Muscle layer of colon (tissue), 2 donors: ENCODE results near the gene NME3.
"Not testable (repeated sequence)": the region's sequence is repeated elsewhere in the genome, so short reads cannot be mapped to it uniquely, and the experiment has no call there.

Source experiments
- H3K27ac ChIP-seq: one replicate; pipeline ENCODE4 v1.7.0; 2013; ENCODE audit warnings: low read depth, mild to moderate bottlenecking, low read length, moderate library complexity
- H3K27me3 ChIP-seq, 2 donors: one replicate each; pipeline ENCODE4 v1.7.0; 2013; ENCODE audit warnings: low read length in 2 of 2, mild to moderate bottlenecking in 2 of 2; ENCODE audit not compliant: insufficient read depth in 2 of 2, control insufficient read depth in 1 of 2
- H3K36me3 ChIP-seq: one replicate; pipeline ENCODE4 v1.7.0; 2013; ENCODE audit warnings: mild to moderate bottlenecking, low read length; ENCODE audit not compliant: insufficient read depth
- H3K4me1 ChIP-seq: one replicate; pipeline ENCODE4 v1.7.0; 2013; ENCODE audit warnings: mild to moderate bottlenecking, low read length; ENCODE audit not compliant: insufficient read depth
- H3K4me3 ChIP-seq, 2 donors: one replicate each; pipeline ENCODE4 v1.7.0; 2013; ENCODE audit warnings: low read length in 2 of 2, low read depth in 1 of 2, mild to moderate bottlenecking in 1 of 2, moderate library complexity in 1 of 2
- H3K9ac ChIP-seq: one replicate; pipeline ENCODE4 v1.7.0; 2013; ENCODE audit warnings: low read length
- H3K9me3 ChIP-seq: one replicate; pipeline ENCODE4 v1.7.0; 2013; ENCODE audit warnings: mild to moderate bottlenecking, low read length
- donor health status: abdominal sarcoma.
- donor health status: Adenocarcinoma of cecum.

The NME3 gene

DNA sequence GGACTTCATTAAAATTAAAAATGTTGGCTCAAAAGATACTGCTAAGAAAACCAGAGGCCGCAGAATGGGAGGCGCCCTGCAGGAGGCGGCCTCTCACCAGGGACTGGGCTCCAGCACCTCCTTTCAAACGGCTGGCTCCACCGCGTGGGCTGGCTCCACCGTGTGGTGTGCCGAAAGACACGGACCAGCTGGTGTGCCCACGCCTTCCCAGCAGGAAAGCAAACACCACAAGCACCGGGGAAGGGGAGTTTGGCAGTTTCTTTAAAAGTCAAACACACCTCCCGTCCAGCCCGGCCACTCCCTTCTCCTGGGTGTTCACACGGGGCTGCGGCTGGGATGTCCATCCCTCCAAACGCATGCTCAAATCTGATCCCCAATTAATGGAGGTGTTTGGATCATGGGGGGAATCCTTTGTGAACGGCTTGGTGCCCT lies 41.4 kb upstream of the NME3 start:
- Histone ChIP-seq H3K27ac (no peak overlapping the region), H3K36me3 (peaks cover 42% of the 10 kb centered on the region)

DNA sequence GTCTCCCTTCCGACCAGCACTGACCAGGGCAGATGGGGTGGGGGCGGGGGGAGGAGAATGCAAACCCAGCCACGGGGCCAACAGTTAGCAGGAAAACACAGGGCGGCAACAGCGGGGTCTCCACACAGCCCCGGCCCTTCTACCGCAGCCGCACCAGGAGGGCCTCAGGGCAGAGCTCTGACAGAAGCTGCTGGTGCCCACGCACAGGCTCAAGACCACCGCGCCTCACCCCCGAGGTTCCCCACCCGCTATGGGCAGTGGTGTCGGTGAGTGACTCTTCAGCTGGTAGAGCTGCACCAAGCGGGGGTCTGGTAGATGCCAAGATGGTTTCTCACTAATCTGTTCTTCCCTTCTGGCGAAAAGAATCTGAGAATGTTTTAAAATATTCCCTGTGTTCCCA lies 39.2 kb upstream of the NME3 start:
- no peaks in the 10 kb centered on the region for H3K27me3 ChIP-seq
- H3K9me3 ChIP-seq: no peaks in the 10 kb centered on the region
- H3K4me3 ChIP-seq: no peak overlapping the region
- H3K27ac ChIP-seq: no peak overlapping the region
- no peak overlapping the region for H3K9ac ChIP-seq
- H3K36me3 ChIP-seq: peaks cover 42% of the 10 kb centered on the region
- peaks cover 4% of the 10 kb centered on the region for H3K4me1 ChIP-seq

More for the DNA sequence above, 41.4 kb upstream of the NME3 start:
- peaks cover 4% of the 10 kb centered on the region for H3K4me1 ChIP-seq
- H3K4me3 ChIP-seq: no peak overlapping the region
- no peaks in the 10 kb centered on the region for H3K27me3 ChIP-seq
- no peaks in the 10 kb centered on the region for H3K9me3 ChIP-seq
- H3K9ac ChIP-seq: no peak overlapping the region

DNA sequence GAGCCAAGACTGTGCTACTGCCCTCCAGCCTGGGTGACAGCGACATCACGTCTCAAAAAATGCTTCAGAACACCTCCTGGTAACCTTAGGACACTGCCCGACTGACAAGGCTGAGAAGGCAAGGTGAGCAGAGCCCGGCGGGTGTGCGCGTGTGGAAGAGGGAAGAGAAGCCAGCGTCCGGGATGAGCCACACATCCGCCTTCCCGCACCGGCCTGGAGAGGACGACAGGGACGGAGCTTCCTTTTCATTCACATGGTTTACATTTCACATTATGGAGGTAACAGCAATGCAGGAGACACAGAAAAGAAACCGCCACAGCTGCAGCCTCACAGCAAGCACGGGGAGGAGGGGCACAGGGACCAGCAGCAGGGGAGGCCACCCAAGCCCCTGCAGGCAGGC lies 38.8 kb upstream of the NME3 start:
- Histone ChIP-seq H3K36me3 (peaks cover 42% of the 10 kb centered on the region), H3K27ac (no peak overlapping the region), H3K9me3 (no peaks in the 10 kb centered on the region), H3K4me1 (peaks cover 4% of the 10 kb centered on the region), H3K9ac (no peak overlapping the region), H3K4me3 (no peak overlapping the region), H3K27me3 (no peaks in the 10 kb centered on the region)

DNA sequence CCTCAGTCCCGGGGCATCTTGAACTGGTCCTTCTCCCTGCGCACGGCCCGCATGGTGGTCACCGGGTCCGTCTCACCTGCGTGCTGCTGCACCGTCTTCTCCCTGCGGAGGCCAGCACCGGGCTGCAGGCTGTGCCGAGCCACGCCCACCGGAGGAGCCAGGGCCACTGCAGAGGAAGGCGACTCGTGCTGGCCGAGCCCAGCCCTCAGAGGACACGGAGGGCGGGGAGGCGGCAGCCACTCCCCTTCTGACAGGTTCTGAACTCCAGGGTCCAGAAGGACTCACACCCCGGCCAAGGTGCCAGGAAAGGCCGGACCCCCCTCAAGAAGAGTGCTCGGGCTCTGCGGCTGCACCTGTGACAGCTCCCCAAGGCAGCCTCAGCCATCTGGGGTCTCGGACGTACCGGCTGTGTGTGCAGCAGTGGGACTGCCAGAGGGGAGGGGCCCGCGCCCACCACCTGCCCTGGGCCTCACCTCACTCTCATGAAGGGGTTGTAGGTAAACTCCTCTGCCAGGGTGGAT lies 38.0 kb upstream of the NME3 start:
- Histone ChIP-seq H3K27me3 (no peaks in the 10 kb centered on the region), H3K4me3 (no peak overlapping the region), H3K4me1 (peaks cover 4% of the 10 kb centered on the region), H3K9ac (no peak overlapping the region), H3K9me3 (no peaks in the 10 kb centered on the region), H3K27ac (no peak overlapping the region), H3K36me3 (peaks cover 42% of the 10 kb centered on the region)

DNA sequence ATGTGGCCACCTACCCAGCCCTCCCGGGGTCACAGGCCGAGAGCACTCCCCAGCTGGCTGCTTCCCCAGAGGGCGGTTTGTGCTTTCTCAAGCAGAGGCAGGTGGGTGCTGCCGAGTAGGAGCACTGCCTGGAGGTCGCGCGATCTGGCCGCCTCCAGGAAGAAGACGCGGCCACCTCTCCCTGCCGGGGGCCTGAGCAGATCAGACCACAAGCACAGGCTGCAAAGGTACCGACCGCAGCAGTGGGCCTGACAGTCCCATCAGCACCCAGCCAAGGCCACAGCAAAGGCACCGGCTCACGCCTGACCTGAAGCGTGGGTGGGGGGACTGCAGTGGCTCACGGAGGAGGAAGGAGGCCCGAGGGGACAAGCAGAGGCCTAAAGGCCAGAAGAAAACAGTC lies 37.3 kb upstream of the NME3 start:
- no peak overlapping the region for H3K4me3 ChIP-seq
- H3K9me3 ChIP-seq: no peaks in the 10 kb centered on the region
- no peak overlapping the region for H3K9ac ChIP-seq
- H3K27me3 ChIP-seq: no peaks in the 10 kb centered on the region
- peaks cover 39% of the 10 kb centered on the region for H3K36me3 ChIP-seq
- peaks cover 4% of the 10 kb centered on the region for H3K4me1 ChIP-seq
- no peak overlapping the region for H3K27ac ChIP-seq

DNA sequence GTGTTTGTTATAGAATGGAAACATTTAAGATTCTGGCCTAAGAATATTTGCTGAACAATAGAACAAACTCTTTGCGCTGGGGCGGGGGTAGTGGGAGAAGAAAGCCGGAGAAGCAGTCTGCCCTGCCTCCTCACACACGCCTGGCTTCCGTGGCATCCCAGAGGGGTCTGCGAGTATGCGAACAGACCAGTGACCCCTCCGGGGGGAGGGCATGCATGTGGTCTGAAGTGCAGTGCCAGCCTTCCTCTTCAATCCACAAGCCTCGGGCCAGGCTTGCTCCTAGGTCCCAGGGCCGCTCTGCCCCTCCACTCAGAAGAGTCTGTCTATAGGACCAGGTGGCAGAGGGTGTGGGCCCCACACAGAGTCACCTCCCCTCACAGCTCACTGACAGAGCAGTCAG lies 36.3 kb upstream of the NME3 start:
- Histone ChIP-seq H3K36me3 (peaks cover 32% of the 10 kb centered on the region), H3K4me1 (no peaks in the 10 kb centered on the region), H3K4me3 (no peak overlapping the region), H3K9me3 (no peaks in the 10 kb centered on the region), H3K27ac (no peak overlapping the region), H3K9ac (no peak overlapping the region), H3K27me3 (no peaks in the 10 kb centered on the region)

DNA sequence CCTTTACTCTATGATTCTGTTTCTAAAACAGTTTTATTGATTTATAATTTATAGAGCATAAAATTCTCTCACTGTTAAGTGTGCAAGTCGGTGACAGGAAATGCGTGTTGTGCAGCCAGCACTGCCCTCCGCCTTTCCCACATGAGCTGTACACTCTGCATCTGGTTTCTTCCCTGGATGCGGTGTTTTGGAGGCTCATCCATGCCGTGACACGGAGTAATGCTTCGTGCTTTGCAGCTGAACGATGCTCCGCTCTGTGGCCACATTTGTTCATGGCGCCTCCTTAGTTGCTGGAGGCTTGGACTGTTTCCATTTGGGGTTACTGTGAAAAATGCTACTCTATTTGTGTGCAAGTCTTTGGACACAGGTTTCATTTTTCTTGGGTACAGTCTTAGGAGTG lies 29.4 kb upstream of the NME3 start:
- Histone ChIP-seq H3K4me3 (no peak overlapping the region), H3K9me3 (no peaks in the 10 kb centered on the region), H3K36me3 (no peaks in the 10 kb centered on the region), H3K27ac (no peak overlapping the region), H3K27me3 (no peaks in the 10 kb centered on the region), H3K4me1 (no peaks in the 10 kb centered on the region), H3K9ac (no peak overlapping the region)

DNA sequence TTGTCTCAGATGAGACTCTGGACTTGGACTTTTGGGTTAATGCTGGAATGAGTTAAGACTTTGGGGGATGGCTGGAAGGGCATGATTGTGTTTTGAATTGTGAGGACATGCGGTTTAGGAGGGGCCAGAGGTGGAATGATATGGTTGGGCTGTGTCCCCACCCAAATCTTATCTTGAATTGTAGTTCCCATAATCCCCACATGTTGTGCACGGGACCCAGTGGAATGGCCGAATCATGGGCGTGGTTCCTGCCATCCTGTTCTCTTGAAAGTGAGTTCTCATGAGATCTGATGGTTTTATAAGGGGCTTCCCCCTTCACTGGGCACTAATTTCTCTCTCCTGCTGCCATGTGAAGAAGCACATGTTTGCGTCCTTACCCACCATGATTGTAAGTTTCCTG lies 27.9 kb upstream of the NME3 start:
- H3K27me3 ChIP-seq, H3K36me3 ChIP-seq, H3K9ac ChIP-seq, H3K4me3 ChIP-seq, H3K9me3 ChIP-seq, H3K27ac ChIP-seq, H3K4me1 ChIP-seq: not testable (repeated sequence)

DNA sequence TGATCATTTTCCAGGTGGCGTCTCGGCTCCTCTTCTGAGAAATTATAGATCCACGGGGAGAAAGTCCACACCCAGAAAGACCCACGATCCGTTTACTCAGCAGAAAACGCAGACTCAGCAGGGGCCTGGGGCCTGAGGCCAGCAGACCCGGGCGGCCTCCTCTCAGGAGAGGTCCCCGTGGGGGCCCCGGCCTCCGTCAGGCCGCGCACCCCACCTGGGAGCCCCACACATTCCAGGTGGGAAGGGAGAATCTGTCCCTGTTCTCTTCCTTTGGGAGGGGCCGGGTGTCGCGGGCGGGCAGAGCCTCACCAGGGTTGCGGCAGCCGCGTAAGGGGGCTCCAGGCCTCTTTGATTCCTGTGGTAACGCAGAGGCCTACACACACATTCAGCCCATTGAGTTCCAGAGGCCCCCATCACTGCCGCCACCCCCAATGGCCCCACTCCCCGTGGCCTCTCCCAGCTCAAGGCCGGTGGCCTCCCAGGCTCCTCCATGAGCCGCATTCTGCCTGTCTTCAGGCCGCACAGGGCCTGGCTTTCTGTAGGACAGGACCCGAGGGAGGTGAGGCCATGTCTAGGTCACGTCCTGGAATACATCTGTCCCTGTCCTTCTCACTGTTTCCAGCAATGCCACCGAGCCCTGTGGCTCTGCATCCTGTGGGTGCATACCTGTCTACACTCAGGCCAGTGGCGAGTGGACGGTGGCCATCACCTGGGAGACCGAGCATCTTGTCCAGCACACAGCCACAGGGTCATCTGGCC lies 23.7 kb upstream of the NME3 start:
- H3K27me3 ChIP-seq: no peaks in the 10 kb centered on the region
- H3K9ac ChIP-seq: no peak overlapping the region
- no peak overlapping the region for H3K4me3 ChIP-seq
- no peak overlapping the region for H3K27ac ChIP-seq
- no peaks in the 10 kb centered on the region for H3K4me1 ChIP-seq
- no peaks in the 10 kb centered on the region for H3K36me3 ChIP-seq
- H3K9me3 ChIP-seq: no peaks in the 10 kb centered on the region

DNA sequence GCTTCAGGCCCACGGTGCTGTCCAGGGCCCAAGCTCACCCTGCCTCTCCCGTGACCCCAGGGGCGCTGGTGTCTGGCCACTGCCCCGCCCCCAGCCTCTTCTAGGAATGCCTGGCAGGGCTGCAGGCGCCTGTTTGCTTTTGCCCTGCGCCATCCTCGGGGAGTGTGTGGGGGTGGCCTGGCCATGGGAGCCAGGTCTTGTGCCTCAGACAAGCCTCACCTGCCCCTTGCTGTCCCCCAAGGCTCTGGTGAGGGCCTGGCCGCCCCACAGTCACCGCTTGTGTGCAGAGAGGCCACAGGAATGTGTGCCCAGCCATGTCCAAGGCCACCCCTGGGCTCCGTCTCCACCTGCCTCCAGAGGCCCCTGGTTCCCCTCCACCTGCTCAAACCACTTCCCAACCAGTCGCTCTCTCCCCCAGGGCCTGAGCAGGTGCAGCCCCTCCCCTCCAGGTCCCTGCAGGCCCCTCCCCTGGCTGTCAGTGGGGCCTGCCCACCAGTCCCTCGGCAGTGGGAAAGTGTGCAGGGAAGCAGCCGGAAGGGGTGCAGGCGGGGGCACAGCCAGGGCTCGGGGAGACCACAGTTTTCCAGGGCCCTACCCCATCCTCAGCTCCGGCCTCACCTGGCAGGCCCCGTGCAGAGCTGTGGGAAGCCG lies 23.0 kb upstream of the NME3 start:
- no peak overlapping the region for H3K27ac ChIP-seq
- H3K9ac ChIP-seq: no peak overlapping the region
- no peaks in the 10 kb centered on the region for H3K36me3 ChIP-seq
- H3K9me3 ChIP-seq: no peaks in the 10 kb centered on the region
- H3K27me3 ChIP-seq: no peaks in the 10 kb centered on the region
- no peaks in the 10 kb centered on the region for H3K4me1 ChIP-seq
- H3K4me3 ChIP-seq: no peak overlapping the region

DNA sequence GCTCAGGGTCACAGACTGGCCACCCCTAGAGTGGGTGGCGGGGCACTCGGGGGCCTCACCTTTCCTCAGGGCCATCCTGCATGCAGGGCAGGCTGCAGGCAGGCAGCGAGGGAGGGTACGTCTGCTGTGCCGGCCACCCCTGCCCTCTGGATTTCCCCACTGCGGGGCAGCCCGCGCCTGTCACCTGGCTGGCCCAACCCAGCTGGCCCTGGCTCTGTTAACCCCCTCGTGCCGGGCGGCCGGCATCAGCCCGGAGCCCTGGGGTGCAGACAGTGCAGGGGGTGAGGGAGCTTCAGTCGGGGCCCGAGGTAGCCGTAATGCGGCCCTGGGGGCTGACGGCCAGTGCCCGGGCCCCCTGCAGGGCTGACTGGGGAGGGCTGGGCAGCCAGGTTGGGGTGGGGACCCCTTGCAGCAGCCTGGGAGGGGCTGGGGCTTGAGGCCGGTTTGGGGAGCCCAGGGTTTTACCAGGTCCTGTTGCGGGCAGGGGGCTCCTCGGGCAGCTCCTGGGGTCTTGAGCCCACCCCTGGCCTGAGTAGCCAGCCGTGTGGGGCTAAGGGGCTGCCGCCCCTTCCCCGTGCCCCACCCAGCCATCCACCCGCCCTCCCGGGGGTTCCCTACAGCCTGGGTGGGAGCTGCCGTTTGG lies 22.4 kb upstream of the NME3 start, which contains the start of gene IGFALS:
IGFALS (minus strand) TSS at position 128 of the 643 bp plus-strand sequence; CDS start at position 75, 53 bp downstream.
- Histone ChIP-seq H3K27ac (no peak within 1 kb of the TSS), H3K4me1 (no peaks in the 10 kb centered on the region), H3K4me3 (no peak within 1 kb of the TSS), H3K9ac (no peak within 1 kb of the TSS), H3K9me3 (no peaks in the 10 kb centered on the region), H3K27me3 (no peaks in the 10 kb centered on the region), H3K36me3 (no peaks in the 10 kb centered on the region)
